SU-DHL-6 (cell line): ENCODE measurements around the gene DCHS2.

Source experiments
- EZH2phosphoT487 ChIP-seq: fragments of 200-600 bp; sonication (generic), shearing (Covaris generic); conservative IDR thresholded peaks from 2 replicates; pipeline ENCODE4 v1.6.1; 2018; ENCODE audit warnings: mild to moderate bottlenecking, antibody characterized with exemption, low read length, moderate library complexity, mixed read lengths
- TF ChIP-seq, protein P1 (sequence below): fragments of 200-600 bp; sonication (generic); IDR thresholded peaks from one replicate; pipeline ENCODE4 v1.5.1; 2017; ENCODE audit warnings: antibody characterized with exemption, mild to moderate bottlenecking, low read length, moderate library complexity; ENCODE audit not compliant: insufficient read depth, poor library complexity, severe bottlenecking

DNA sequence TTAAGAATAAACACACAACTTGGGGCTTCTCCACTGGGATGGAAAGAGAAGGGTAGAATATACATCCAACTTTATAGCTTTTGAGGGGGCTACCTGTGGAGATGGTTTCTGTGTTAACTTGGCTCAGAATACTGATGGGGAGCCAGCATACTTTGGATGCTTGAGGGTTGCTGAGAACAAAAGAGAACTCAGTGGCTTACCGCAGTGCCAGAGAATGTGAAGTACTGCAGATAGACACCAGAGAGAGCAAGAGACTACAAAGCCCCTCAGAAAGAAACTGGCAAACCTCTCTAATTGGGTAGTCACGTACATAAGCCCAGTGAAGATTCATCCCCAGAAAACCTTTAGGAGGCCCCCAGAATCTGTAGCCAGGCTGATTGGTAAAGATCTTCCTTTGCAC lies 214.4 kb downstream of the DCHS2 start:
- no peak for TF ChIP-seq EZH2phosphoT487
- TF ChIP-seq, protein P1, sequence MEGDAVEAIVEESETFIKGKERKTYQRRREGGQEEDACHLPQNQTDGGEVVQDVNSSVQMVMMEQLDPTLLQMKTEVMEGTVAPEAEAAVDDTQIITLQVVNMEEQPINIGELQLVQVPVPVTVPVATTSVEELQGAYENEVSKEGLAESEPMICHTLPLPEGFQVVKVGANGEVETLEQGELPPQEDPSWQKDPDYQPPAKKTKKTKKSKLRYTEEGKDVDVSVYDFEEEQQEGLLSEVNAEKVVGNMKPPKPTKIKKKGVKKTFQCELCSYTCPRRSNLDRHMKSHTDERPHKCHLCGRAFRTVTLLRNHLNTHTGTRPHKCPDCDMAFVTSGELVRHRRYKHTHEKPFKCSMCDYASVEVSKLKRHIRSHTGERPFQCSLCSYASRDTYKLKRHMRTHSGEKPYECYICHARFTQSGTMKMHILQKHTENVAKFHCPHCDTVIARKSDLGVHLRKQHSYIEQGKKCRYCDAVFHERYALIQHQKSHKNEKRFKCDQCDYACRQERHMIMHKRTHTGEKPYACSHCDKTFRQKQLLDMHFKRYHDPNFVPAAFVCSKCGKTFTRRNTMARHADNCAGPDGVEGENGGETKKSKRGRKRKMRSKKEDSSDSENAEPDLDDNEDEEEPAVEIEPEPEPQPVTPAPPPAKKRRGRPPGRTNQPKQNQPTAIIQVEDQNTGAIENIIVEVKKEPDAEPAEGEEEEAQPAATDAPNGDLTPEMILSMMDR: no peak
